ENCODE data around the gene GASK1A. TPM values are rescaled to one million over a fixed set of nuclear protein-coding genes. Genes with fewer than 3 reads are reported as not detected.

The GASK1A gene
- total and polyA plus RNA-seq, 8 donors: 1.2 to 23.6 (median 8.1) TPM

- intact Hi-C loops (cut with DNase I; ENCODE audit: low total_unique reads): no loop called here
- no peak for DNase-seq
- no peaks in the 10 kb centered on the region for H3K36me3 ChIP-seq
- no peaks in the 10 kb centered on the region for H3K9me3 ChIP-seq
- peak overlapping the region in 1 of 5 donors; percentile 77 for H3K27ac ChIP-seq
- TF ChIP-seq CTCF (IDR thresholded peaks at IDR 0.05): no peak
- no peak for TF ChIP-seq POLR2A (IDR thresholded peaks at IDR 0.05)
- TF ChIP-seq POLR2AphosphoS5 (IDR thresholded peaks at IDR 0.05): no peak
- TF ChIP-seq EP300 (IDR thresholded peaks at IDR 0.05): no peak
- WGBS, 5 donors: 9 to 19% (median 13%) methylated on average over 6 of the region's 6 CpGs
- H3K27me3 ChIP-seq: no peaks in the 10 kb centered on the region
- peaks cover 15 to 38% (median 26%) of the 10 kb centered on the region in 4 donors for H3K4me1 ChIP-seq
- peak overlapping the region; percentile 77 to 96 (median 83) for H3K4me3 ChIP-seq
These were observed 127.2 kb downstream of the GASK1A start for GRCh38 chr3:43106293-43106628.

Other genes with a start within 250 kb of the GASK1A start
- gene CCDC13, start 206.1 kb upstream of the GASK1A start, total RNA-seq: 10 to 100 TPM in 2 of 5 donors, 1 to 10 TPM in 1, under 1 TPM in 1, not detected in 1; 0.58 to 31.7 (median 10.0) TPM
- 1 to 10 TPM in 1 of 3 donors, under 1 TPM in 2; 0.44 to 2.9 (median 0.53) TPM for gene CCDC13, start 206.1 kb upstream of the GASK1A start, polyA plus RNA-seq
- 100 to 1,000 TPM in 2 of 5 donors, 10 to 100 TPM in 3; 62.0 to 313 (median 98.8) TPM for gene HIGD1A, start 174.8 kb upstream of the GASK1A start, total RNA-seq
- gene HIGD1A, start 174.8 kb upstream of the GASK1A start, polyA plus RNA-seq: 100 to 1,000 TPM; 202 to 413 (median 311) TPM
- 1 to 10 TPM in 1 of 5 donors, under 1 TPM in 1, not detected in 3; 0.72 to 2.4 TPM for gene ACKR2, start 169.9 kb upstream of the GASK1A start, total RNA-seq
- under 1 TPM; 0.15 to 0.50 (median 0.30) TPM for gene ACKR2, start 169.9 kb upstream of the GASK1A start, polyA plus RNA-seq
- not detected for gene CYP8B1, start 103.4 kb upstream of the GASK1A start, total RNA-seq
- under 1 TPM in 1 of 3 donors, not detected in 2; 0.10 TPM for gene CYP8B1, start 103.4 kb upstream of the GASK1A start, polyA plus RNA-seq
- gene ZNF662, start 73.2 kb upstream of the GASK1A start, total RNA-seq: 10 to 100 TPM in 2 of 5 donors, 1 to 10 TPM in 3; 3.8 to 23.9 (median 6.5) TPM
- gene ZNF662, start 73.2 kb upstream of the GASK1A start, polyA plus RNA-seq: 1 to 10 TPM; 1.4 to 3.2 (median 2.1) TPM
- gene POMGNT2, start 126.8 kb downstream of the GASK1A start, total RNA-seq: 10 to 100 TPM in 3 of 5 donors, 1 to 10 TPM in 2; 7.0 to 48.1 (median 14.3) TPM
- 1 to 10 TPM; 5.3 to 8.2 (median 7.1) TPM for gene POMGNT2, start 126.8 kb downstream of the GASK1A start, polyA plus RNA-seq